ENCODE measurements around the gene GOLGA7B. TPM values are rescaled to one million over a fixed set of nuclear protein-coding genes. Genes with fewer than 3 reads are reported as not detected.

Gene GOLGA7B
- total RNA-seq, 1 donor from 2014 or later: under 0.01 TPM

GRCh38 chr10:97916586-97916985 is 66.9 kb downstream of the GOLGA7B start:
- Histone ChIP-seq H3K4me3 (ENCODE audit: low read depth, low read length) (no peak overlapping the region), H3K27me3 (ENCODE audit: control insufficient read depth, insufficient read depth, low read length) (peaks cover 8% of the 10 kb centered on the region), H3K36me3 (ENCODE audit: control insufficient read depth, insufficient read depth, low read length) (no peaks in the 10 kb centered on the region)
- TF ChIP-seq CTCF (IDR thresholded peaks at IDR 0.05; ENCODE audit: insufficient read depth, low read length, severe bottlenecking): no peak
- no peak for DNase-seq (ENCODE audit: low read depth)
- FAIRE-seq: peak; percentile 32

GRCh38 chr10:97919012-97919411 is 69.4 kb downstream of the GOLGA7B start:
- Histone ChIP-seq H3K27me3 (ENCODE audit: control insufficient read depth, insufficient read depth, low read length) (peaks cover 8% of the 10 kb centered on the region), H3K4me3 (ENCODE audit: low read depth, low read length) (no peak overlapping the region), H3K36me3 (ENCODE audit: control insufficient read depth, insufficient read depth, low read length) (no peaks in the 10 kb centered on the region)
- FAIRE-seq: no peak
- DNase-seq (ENCODE audit: low read depth): peak; percentile 50
- no peak for TF ChIP-seq CTCF (IDR thresholded peaks at IDR 0.05; ENCODE audit: insufficient read depth, low read length, severe bottlenecking)

- H3K4me3 ChIP-seq (ENCODE audit: low read depth, low read length): no peak overlapping the region
These were observed 71.2 kb downstream of the GOLGA7B start for GRCh38 chr10:97920865-97921264.

More at GRCh38 chr10:97920865-97921264, 71.2 kb downstream of the GOLGA7B start:
- no peak for TF ChIP-seq CTCF (IDR thresholded peaks at IDR 0.05; ENCODE audit: insufficient read depth, low read length, severe bottlenecking)
- FAIRE-seq (no peak), DNase-seq (ENCODE audit: low read depth) (no peak)
- Histone ChIP-seq H3K27me3 (ENCODE audit: control insufficient read depth, insufficient read depth, low read length) (peaks cover 6% of the 10 kb centered on the region), H3K36me3 (ENCODE audit: control insufficient read depth, insufficient read depth, low read length) (no peaks in the 10 kb centered on the region)

Other genes with a start within 250 kb of the GOLGA7B start
- gene MORN4, start 216.3 kb upstream of the GOLGA7B start, total RNA-seq: 7.1 and 9.0 TPM in 2 replicates
- gene PI4K2A, start 209.2 kb upstream of the GOLGA7B start, total RNA-seq: 25.5 and 33.7 TPM in 2 replicates
- gene AVPI1, start 162.6 kb upstream of the GOLGA7B start, total RNA-seq: 89.2 and 99.3 TPM in 2 replicates
- gene MARVELD1, start 136.1 kb upstream of the GOLGA7B start, total RNA-seq: 3.6 and 4.7 TPM in 2 replicates
- 15.3 and 19.1 TPM in 2 replicates for gene ZFYVE27, start 112.7 kb upstream of the GOLGA7B start, total RNA-seq
- not detected in 2 replicates for gene SFRP5, start 77.8 kb upstream of the GOLGA7B start, total RNA-seq
- gene CRTAC1, start 180.8 kb downstream of the GOLGA7B start, total RNA-seq: not detected in 2 replicates

Measured in bronchial epithelial cell (primary cell).